Adrenal gland (tissue), 12 donors: ENCODE results near the gene DHDH. TPM values are rescaled to one million over a fixed set of nuclear protein-coding genes. Genes with fewer than 3 reads are reported as not detected.
"Not testable (repeated sequence)": the region's sequence is repeated elsewhere in the genome, so short reads cannot be mapped to it uniquely, and the experiment has no call there.

Source experiments
- DNase-seq, 7 donors: peaks; one replicate each; pipeline ENCODE4 v3.0.0-alpha.2; 2019 to 2020
- H3K27ac ChIP-seq, 5 donors: fragments of 200-600 bp; sonication (generic) in 4 of 5; 1 replicate in 3 of 5; 2 replicates in 2 of 5; pipeline versions ENCODE4 v1.5.1 to v1.8.0; 2016 to 2020; ENCODE audit warnings: mild to moderate bottlenecking in 1 of 5
- H3K27me3 ChIP-seq: fragments of 200-600 bp; 2 replicates; pipeline ENCODE4 v1.8.0; 2021
- H3K36me3 ChIP-seq, 2 donors: fragments of 200-600 bp; replicated peaks in 1 of 2; 1 replicate in 1 of 2; 2 replicates in 1 of 2; pipeline versions ENCODE4 v1.5.1 to v1.8.0; 2018 to 2022
- H3K4me1 ChIP-seq, 2 donors: fragments of 200-600 bp; replicated peaks in 1 of 2; 1 replicate in 1 of 2; 2 replicates in 1 of 2; pipeline versions ENCODE4 v1.5.1 to v1.8.0; 2018 to 2021
- H3K4me3 ChIP-seq, 4 donors: fragments of 200-600 bp; sonication (generic) in 3 of 4; one replicate each; pipeline ENCODE4 v1.5.1; 2016 to 2018
- H3K9me3 ChIP-seq, 3 donors: fragments of 200-600 bp; sonication (generic) in 1 of 3; replicated peaks in 1 of 3; 1 replicate in 2 of 3; 2 replicates in 1 of 3; pipeline versions ENCODE4 v1.5.1 to v1.8.0; 2016 to 2021
- CTCF ChIP-seq, 6 experiments: fragments of 450-650 bp in 4 of 6; fragments of 200-600 bp in 2 of 6; sonication (generic) in 1 of 6; IDR thresholded peaks; 1 replicate in 5 of 6; 2 replicates in 1 of 6; pipeline versions ENCODE4 v1.5.1 to v1.8.0; 2016 to 2021; ENCODE audit warnings: antibody characterized with exemption in 6 of 6, mild to moderate bottlenecking in 2 of 6, moderate library complexity in 1 of 6
- POLR2A ChIP-seq, 2 donors: fragments of 450-650 bp; IDR thresholded peaks; one replicate each; pipeline ENCODE4 v1.6.1; 2017; ENCODE audit warnings: antibody characterized with exemption in 2 of 2, mild to moderate bottlenecking in 2 of 2, moderate library complexity in 1 of 2
- WGBS, 4 donors: extraction: QIAGEN DNeasy Blood & Tissue Kit in 2 of 4; methylation state at CpG; one replicate each; pipeline versions ENCODE4 v1.1.5 to v1.1.7; 2013 to 2017; 5-methylcytosine and 5-hydroxymethylcytosine counted together
- intact Hi-C, 2 donors: fragments of 100-400 bp; cut with DNase I; formaldehyde crosslinking; loops; one replicate each; pipeline versions ENCODE4 v1.14.1 to v1.15.0; 2022 to 2023
- polyA plus RNA-seq, 3 donors: library from polyadenylated mRNA; stranded (reverse); fragments of 200-250 nt in 2 of 3; fragments of 350-450 nt in 1 of 3; fragmentation: Illumina TruSeq in 1 of 3; extraction: RNeasy Lipid Tissue Mini Kit (QIAGEN cat#74804) in 1 of 3; gene quantifications; one replicate each; pipeline ENCODE4 v1.2.3, GENCODE V29; 2013 to 2014
- total RNA-seq, 9 donors: library from RNA; depleted of rRNA in 4 of 9; stranded (reverse); fragments of >200 nt in 4 of 9; fragments of 120-200 nt in 1 of 9; fragmentation: NEBNext Ultra II Directional in 1 of 9; extraction: Animal tissue kit (Norgen Biotek cat#: 25700) in 1 of 9; gene quantifications; one replicate each; pipeline versions ENCODE4 v1.1.0 to v1.2.4, GENCODE V29; 2013 to 2023
- donor health status: healthy with polysubstance abuse.
- donor health status: Bipolar disorder and iron deficiency.
- donor health status: DM: yes; HTN: yes; CAD: no.
- donor health status: DM: no; HTN: no; CAD: no.
- donor health status: DM: no; HTN: no; CAD: no.
- donor health status: DM: yes; HTN: yes; CAD: no.

The DHDH gene
- total and polyA plus RNA-seq, 12 donors, result 0.17 to 2.8 (median 0.38) TPM; not detected in 5

GRCh38 chr19:48890551-48890950 lies 42.9 kb upstream of the DHDH start:
- TF ChIP-seq POLR2A (IDR thresholded peaks at IDR 0.05), result no peak
- no peak for TF ChIP-seq CTCF (IDR thresholded peaks at IDR 0.05)
- WGBS, 4 donors, result 71 to 82% (median 76%) methylated on average over 4 of the region's 4 CpGs
- H3K36me3 ChIP-seq, result no peaks in the 10 kb centered on the region
- intact Hi-C loops, result no loop called here
- H3K4me1 ChIP-seq, result no peaks in the 10 kb centered on the region
- H3K27me3 ChIP-seq, result no peaks in the 10 kb centered on the region
- H3K9me3 ChIP-seq, result no peaks in the 10 kb centered on the region
- no peak overlapping the region for H3K4me3 ChIP-seq
- no peak overlapping the region for H3K27ac ChIP-seq
- DNase-seq, result no peak

- no peak for DNase-seq
- Histone ChIP-seq H3K27ac (no peak overlapping the region), H3K4me1 (peaks cover 0 to 5% of the 10 kb centered on the region in 2 donors), H3K4me3 (no peak overlapping the region), H3K9me3 (no peaks in the 10 kb centered on the region), H3K27me3 (no peaks in the 10 kb centered on the region), H3K36me3 (no peaks in the 10 kb centered on the region)
- WGBS, 4 donors, result 57 to 77% (median 66%) methylated on average over 9 to 21 of the region's 21 CpGs
- intact Hi-C loops, result no loop called here
- TF ChIP-seq POLR2A (IDR thresholded peaks at IDR 0.05) (no peak), CTCF (IDR thresholded peaks at IDR 0.05) (no peak)
Observed at GRCh38 chr19:48895226-48895625, 38.3 kb upstream of the DHDH start.

- no peak for TF ChIP-seq CTCF (IDR thresholded peaks at IDR 0.05)
- no peak for TF ChIP-seq POLR2A (IDR thresholded peaks at IDR 0.05)
- WGBS, 4 donors, result 32 to 45% (median 36%) methylated on average over 10 to 25 of the region's 25 CpGs
Observed at GRCh38 chr19:48896191-48896720, 37.2 kb upstream of the DHDH start.

GRCh38 chr19:48897181-48897580 lies 36.3 kb upstream of the DHDH start:
- intact Hi-C loops, result no loop called here
- H3K27me3 ChIP-seq, result no peaks in the 10 kb centered on the region
- no peak overlapping the region for H3K27ac ChIP-seq
- no peaks in the 10 kb centered on the region for H3K36me3 ChIP-seq
- H3K4me3 ChIP-seq, result no peak overlapping the region
- no peak for DNase-seq
- no peaks in the 10 kb centered on the region for H3K9me3 ChIP-seq
- WGBS, 4 donors, result 69 to 89% (median 86%) methylated on average over 3 to 5 of the region's 5 CpGs
- H3K4me1 ChIP-seq, result peaks cover 2 to 16% of the 10 kb centered on the region in 2 donors
- TF ChIP-seq CTCF (IDR thresholded peaks at IDR 0.05) (no peak), POLR2A (IDR thresholded peaks at IDR 0.05) (no peak)

More at GRCh38 chr19:48896191-48896720, 37.2 kb upstream of the DHDH start:
- Histone ChIP-seq H3K9me3 (no peaks in the 10 kb centered on the region), H3K27me3 (no peaks in the 10 kb centered on the region), H3K36me3 (no peaks in the 10 kb centered on the region), H3K4me3 (peak overlapping the region in 1 of 4 donors; percentile 23), H3K4me1 (peaks cover 1 to 8% of the 10 kb centered on the region in 2 donors), H3K27ac (peak overlapping the region in 2 of 5 donors; percentile 26 to 44)
- intact Hi-C loops, result no loop called here
- peak in 5 of 7 donors; percentile 32 to 71 (median 49) for DNase-seq

GRCh38 chr19:48899386-48899749 lies 34.1 kb upstream of the DHDH start:
- Histone ChIP-seq H3K4me1 (peaks cover 2 to 16% of the 10 kb centered on the region in 2 donors), H3K4me3 (peak overlapping the region in 2 of 4 donors; percentile 69 to 83), H3K27ac (peak overlapping the region; percentile 39 to 90 (median 77))
- H3K36me3 ChIP-seq, H3K27me3 ChIP-seq, H3K9me3 ChIP-seq, intact Hi-C loops, DNase-seq: not testable (repeated sequence)
- WGBS, 4 donors, result 82 to 88% (median 84%) methylated on average over 10 to 11 of the region's 11 CpGs
